Endothelial cell of umbilical vein (primary cell): Measurements from ENCODE around the gene CSNK1G3. TPM values are rescaled to one million over a fixed set of nuclear protein-coding genes. Genes with fewer than 3 reads are reported as not detected.

Experiments
- BruUV-seq: library from RNA; stranded (reverse); fragments of 400-500 nt; replicated peaks from 2 replicates; lab custom pipeline; 2021; lab: Mats Ljungman, UMichigan
- CTCF ChIA-PET: fragments of 300-600, 350-600 bp; sonication (Branson Sonifier 250); formaldehyde crosslinking; loops from one replicate; lab custom pipeline; 2021; ENCODE audit warnings: antibody characterized with exemption, inconsistent platforms; lab: Charles Lee
- POLR2A ChIA-PET: fragments of 300-600, 350-600 bp; sonication (Branson Sonifier 250); formaldehyde crosslinking; loops from one replicate; lab custom pipeline; 2021; ENCODE audit warnings: antibody characterized with exemption, inconsistent platforms; lab: Charles Lee
- DNase-seq: peaks from one replicate; pipeline ENCODE4 v3.0.0-alpha.2; 2011; ENCODE audit warnings: low read depth, low spot score
- FAIRE-seq: peaks from 2 replicates; lab custom pipeline; 2011; peaks lifted over from hg19 to GRCh38; lab: Jason Lieb, UNC
- H2AFZ ChIP-seq: 2 replicates; pipeline ENCODE4 v1.6.0; 2012; ENCODE audit warnings: low read depth, low read length, control low read depth, inconsistent platforms
- H3K27ac ChIP-seq: 2 replicates; pipeline ENCODE4 v1.5.1; 2011; ENCODE audit warnings: low read depth, mild to moderate bottlenecking, control low read depth, low read length, moderate library complexity; ENCODE audit not compliant: insufficient read depth
- H3K27me3 ChIP-seq, 2 experiments: 2 replicates each; pipeline versions ENCODE4 v1.6.0 to v1.6.1; 2011; ENCODE audit warnings: low read length in 2 of 2, mixed read lengths in 1 of 2; ENCODE audit not compliant: control insufficient read depth in 2 of 2, insufficient read depth in 2 of 2
- H3K36me3 ChIP-seq, 2 experiments: 2 replicates in 1 of 2; 3 replicates in 1 of 2; pipeline ENCODE4 v1.5.1; 2011; ENCODE audit warnings: low read length in 2 of 2, mild to moderate bottlenecking in 1 of 2, moderate library complexity in 1 of 2; ENCODE audit not compliant: control insufficient read depth in 2 of 2, insufficient read depth in 2 of 2; ENCODE audit errors: extremely low read depth in 1 of 2
- H3K4me1 ChIP-seq: 3 replicates; pipeline ENCODE4 v1.5.1; 2011; ENCODE audit warnings: mild to moderate bottlenecking, low read length; ENCODE audit not compliant: control insufficient read depth, insufficient read depth; ENCODE audit errors: extremely low read depth
- H3K4me2 ChIP-seq: 2 replicates; pipeline ENCODE4 v1.6.1; 2011; ENCODE audit warnings: low read length, control low read depth, mixed read lengths; ENCODE audit not compliant: insufficient read depth
- H3K4me3 ChIP-seq, 3 experiments: fragments of 200-600 bp in 1 of 3; sonication (generic), shearing (Covaris generic) in 1 of 3; replicated peaks in 1 of 3; 2 replicates each; pipeline ENCODE4 v1.5.1; 2011 to 2016; ENCODE audit warnings: control low read depth in 3 of 3, low read length in 3 of 3, mild to moderate bottlenecking in 2 of 3, inconsistent platforms in 1 of 3, low read depth in 1 of 3, moderate library complexity in 1 of 3; ENCODE audit not compliant: insufficient read depth in 1 of 3
- H3K79me2 ChIP-seq: 2 replicates; pipeline ENCODE4 v1.6.0; 2012; ENCODE audit warnings: low read length, inconsistent platforms; ENCODE audit not compliant: control insufficient read depth, insufficient read depth
- H3K9ac ChIP-seq: replicated peaks from 2 replicates; pipeline ENCODE3; 2011; ENCODE audit warnings: low read length, control low read depth; ENCODE audit not compliant: insufficient read depth; ENCODE audit errors: extremely low read depth
- H3K9me1 ChIP-seq: replicated peaks from 3 replicates; pipeline ENCODE4 v1.6.0; 2011; ENCODE audit warnings: mild to moderate bottlenecking, low read length; ENCODE audit not compliant: control insufficient read depth, insufficient read depth; ENCODE audit errors: extremely low read depth
- H3K9me3 ChIP-seq: replicated peaks from 2 replicates; pipeline ENCODE4 v1.5.1; 2012; ENCODE audit warnings: low read length, inconsistent platforms; ENCODE audit not compliant: control insufficient read depth, insufficient read depth
- H4K20me1 ChIP-seq: replicated peaks from 2 replicates; pipeline ENCODE3; 2011; ENCODE audit warnings: mild to moderate bottlenecking, low read length; ENCODE audit not compliant: control insufficient read depth, insufficient read depth; ENCODE audit errors: extremely low read depth
- EZH2 ChIP-seq: IDR thresholded peaks from 2 replicates; pipeline ENCODE4 v1.6.1; 2012; ENCODE audit warnings: borderline replicate concordance, low read depth, mild to moderate bottlenecking, moderate library complexity, low read length, inconsistent platforms; ENCODE audit not compliant: severe bottlenecking
- FOS ChIP-seq: IDR thresholded peaks from 2 replicates; pipeline ENCODE4 v1.6.1; 2011; ENCODE audit warnings: mild to moderate bottlenecking, low read length, moderate library complexity, borderline replicate concordance; ENCODE audit not compliant: insufficient read depth
- GATA2 ChIP-seq: IDR thresholded peaks from 2 replicates; pipeline ENCODE4 v1.7.0; 2011; ENCODE audit warnings: low read depth, mild to moderate bottlenecking, moderate library complexity, mixed read lengths, low read length; ENCODE audit not compliant: insufficient read length, insufficient read depth
- JUN ChIP-seq: IDR thresholded peaks from 2 replicates; pipeline ENCODE4 v1.6.1; 2011; ENCODE audit warnings: borderline replicate concordance, low read depth; ENCODE audit not compliant: insufficient read length, insufficient read depth
- MYC ChIP-seq: IDR thresholded peaks from one replicate; pipeline ENCODE4 v1.6.1; 2011; ENCODE audit warnings: mild to moderate bottlenecking, low read depth, low read length
- POLR2A ChIP-seq: IDR thresholded peaks from 2 replicates; pipeline ENCODE4 v1.6.1; 2012; ENCODE audit warnings: low read depth, mild to moderate bottlenecking, control low read depth, low read length
- POLR2AphosphoS5 ChIP-seq: IDR thresholded peaks from 2 replicates; pipeline ENCODE4 v1.6.1; 2012; ENCODE audit warnings: low read depth, mild to moderate bottlenecking, control low read depth, low read length, moderate library complexity; ENCODE audit not compliant: insufficient read depth
- dilution Hi-C: fragments of 300-500 bp; cut with MboI; formaldehyde crosslinking; loops from one replicate; pipeline ENCODE4 v1.15.0; 2019; ENCODE audit warnings: low sequenced_read_pairs; ENCODE audit not compliant: extremely low pct_ligation_motif_present
- intact Hi-C: fragments of 100-400 bp; cut with micrococcal nuclease; formaldehyde crosslinking; loops from one replicate; pipeline ENCODE4 v1.10.0; 2022
- polyA plus RNA-seq, 4 experiments: library from polyadenylated mRNA; depleted of rRNA in 3 of 4; stranded (reverse) in 3 of 4; unstranded in 1 of 4; fragments of >200 nt; gene quantifications; 2 replicates each; pipeline versions ENCODE4 v1.2.1 to v1.2.3, GENCODE V29; 2011 to 2012; ENCODE audit warnings: missing spikeins in 1 of 4
- total RNA-seq: library from RNA; stranded (reverse); gene quantifications from 2 replicates; pipeline ENCODE4 v1.2.3, GENCODE V29; 2021
- TF ChIP-seq, protein P1 (sequence below), 2 donors: IDR thresholded peaks; 1 replicate in 1 of 2; 2 replicates in 1 of 2; pipeline ENCODE4 v1.5.1; 2011; ENCODE audit warnings: low read length in 2 of 2, mild to moderate bottlenecking in 2 of 2, moderate library complexity in 2 of 2, control low read depth in 1 of 2, inconsistent platforms in 1 of 2, low read depth in 1 of 2; ENCODE audit not compliant: insufficient read depth in 1 of 2; ENCODE audit errors: extremely low read depth in 1 of 2
- TF ChIP-seq, protein P2 (sequence below): IDR thresholded peaks from 2 replicates; pipeline ENCODE4 v1.6.1; 2011; ENCODE audit not compliant: insufficient read depth, insufficient read length

The CSNK1G3 gene
- total and polyA plus RNA-seq, 2 donors (not counting 3 experiments of a cell fraction or from before 2014, with no cell fraction given), result 10.4 to 35.9 TPM

DNA sequence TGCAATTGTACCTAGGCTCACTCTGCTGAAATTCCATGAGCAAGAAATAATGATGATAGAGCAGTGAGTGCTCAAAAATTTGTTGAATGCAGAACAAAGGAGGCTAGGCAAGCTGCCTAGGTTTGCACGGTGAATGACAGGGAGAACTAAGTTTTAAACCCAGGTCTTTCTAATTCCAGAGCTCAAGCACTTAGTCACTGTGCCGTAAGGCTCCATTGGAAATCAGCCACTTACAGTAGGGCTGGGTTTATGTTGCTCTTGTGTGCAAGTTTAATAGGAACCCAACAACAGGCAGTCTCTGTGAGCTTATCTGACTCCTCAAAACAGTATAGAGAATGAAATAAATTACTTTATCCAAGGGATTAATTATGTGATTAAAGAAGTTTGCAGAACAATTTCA lies 147.0 kb downstream of the CSNK1G3 start:
- TF ChIP-seq FOS (no peak), POLR2A (no peak), MYC (no peak), POLR2AphosphoS5 (no peak), JUN (no peak), GATA2 (no peak), EZH2 (no peak)
- TF ChIP-seq, protein P1, sequence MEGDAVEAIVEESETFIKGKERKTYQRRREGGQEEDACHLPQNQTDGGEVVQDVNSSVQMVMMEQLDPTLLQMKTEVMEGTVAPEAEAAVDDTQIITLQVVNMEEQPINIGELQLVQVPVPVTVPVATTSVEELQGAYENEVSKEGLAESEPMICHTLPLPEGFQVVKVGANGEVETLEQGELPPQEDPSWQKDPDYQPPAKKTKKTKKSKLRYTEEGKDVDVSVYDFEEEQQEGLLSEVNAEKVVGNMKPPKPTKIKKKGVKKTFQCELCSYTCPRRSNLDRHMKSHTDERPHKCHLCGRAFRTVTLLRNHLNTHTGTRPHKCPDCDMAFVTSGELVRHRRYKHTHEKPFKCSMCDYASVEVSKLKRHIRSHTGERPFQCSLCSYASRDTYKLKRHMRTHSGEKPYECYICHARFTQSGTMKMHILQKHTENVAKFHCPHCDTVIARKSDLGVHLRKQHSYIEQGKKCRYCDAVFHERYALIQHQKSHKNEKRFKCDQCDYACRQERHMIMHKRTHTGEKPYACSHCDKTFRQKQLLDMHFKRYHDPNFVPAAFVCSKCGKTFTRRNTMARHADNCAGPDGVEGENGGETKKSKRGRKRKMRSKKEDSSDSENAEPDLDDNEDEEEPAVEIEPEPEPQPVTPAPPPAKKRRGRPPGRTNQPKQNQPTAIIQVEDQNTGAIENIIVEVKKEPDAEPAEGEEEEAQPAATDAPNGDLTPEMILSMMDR (IDR thresholded peaks at IDR 0.05; ENCODE audit: extremely low read depth in 1 of 2, insufficient read depth in 1 of 2, low read depth in 1 of 2, low read length in 2 of 2), result no peak
- TF ChIP-seq, protein P2, sequence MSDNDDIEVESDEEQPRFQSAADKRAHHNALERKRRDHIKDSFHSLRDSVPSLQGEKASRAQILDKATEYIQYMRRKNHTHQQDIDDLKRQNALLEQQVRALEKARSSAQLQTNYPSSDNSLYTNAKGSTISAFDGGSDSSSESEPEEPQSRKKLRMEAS, result no peak
- no peak for FAIRE-seq

More for the DNA sequence above, 147.0 kb downstream of the CSNK1G3 start:
- ChIA-PET CTCF (no interaction called here), POLR2A (no interaction called here)
- no peak overlapping the region for H2AFZ ChIP-seq
- H3K36me3 ChIP-seq, result no peaks in the 10 kb centered on the region
- no peaks in the 10 kb centered on the region for H3K9me3 ChIP-seq
- H3K4me1 ChIP-seq, result no peaks in the 10 kb centered on the region
- no peak overlapping the region for H3K4me2 ChIP-seq
- H3K27me3 ChIP-seq, result no peaks in the 10 kb centered on the region
- BruUV-seq, result no TSS peak
- no peaks in the 10 kb centered on the region for H4K20me1 ChIP-seq
- intact Hi-C loops, result no loop called here
- dilution Hi-C loops, result no loop called here
- DNase-seq, result no peak
- no peak overlapping the region for H3K9ac ChIP-seq
- H3K79me2 ChIP-seq, result no peaks in the 10 kb centered on the region
- no peak overlapping the region for H3K27ac ChIP-seq
- no peak overlapping the region for H3K4me3 ChIP-seq
- H3K9me1 ChIP-seq, result no peaks in the 10 kb centered on the region
